ENCODE results near the gene MDM2. TPM values are rescaled to one million over a fixed set of nuclear protein-coding genes. Genes with fewer than 3 reads are reported as not detected.

The MDM2 gene
- total RNA-seq, 3 donors from 2014 or later (not counting 1 experiment from before 2014, with no cell fraction given) = 130 to 143 (median 132) TPM

DNA sequence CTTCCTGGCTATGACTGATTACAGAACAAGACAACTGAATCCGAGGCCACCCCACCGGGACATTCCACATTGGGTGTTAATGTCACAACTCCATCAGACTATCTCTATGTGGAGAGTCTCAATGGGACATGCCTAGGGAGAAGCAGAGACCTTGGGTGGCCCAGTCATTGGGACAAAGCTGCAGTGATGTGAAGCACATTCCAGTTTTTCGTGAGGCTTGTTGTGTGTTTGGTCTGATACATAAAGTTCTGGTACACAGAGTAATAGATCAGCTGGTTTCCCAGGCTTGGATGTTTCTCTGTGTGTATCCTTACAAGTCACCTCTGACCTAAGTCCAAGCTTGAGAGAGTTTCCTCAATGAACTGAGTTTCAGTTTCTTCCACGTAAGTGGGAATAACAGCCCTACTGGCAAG, 82.7 kb downstream of the MDM2 start:
- no peaks in the 10 kb centered on the region for H3K27me3 ChIP-seq (ENCODE audit: control insufficient read depth, insufficient read depth, low read length)

DNA sequence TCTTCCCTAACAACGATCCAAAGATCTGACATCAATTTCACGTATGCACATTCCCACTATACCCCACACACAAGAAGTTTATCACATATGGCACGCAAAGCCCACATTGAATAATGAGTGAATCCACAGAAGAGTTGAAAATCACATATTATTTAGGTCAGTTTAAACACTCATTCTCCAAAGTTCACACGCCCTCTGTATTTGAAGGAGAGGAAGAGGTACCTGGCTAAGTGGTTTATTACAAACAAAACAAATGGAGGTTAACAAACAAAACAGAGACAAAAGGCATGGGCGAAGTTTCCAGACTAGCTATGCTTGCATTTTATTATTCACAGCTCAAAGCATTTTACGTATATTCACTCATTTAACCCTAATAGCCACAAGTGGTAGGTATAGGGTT, 83.2 kb downstream of the MDM2 start:
- peaks cover 3% of the 10 kb centered on the region for H3K4me1 ChIP-seq (ENCODE audit: control insufficient read depth, insufficient read depth, low read length)
- TF ChIP-seq CTCF (IDR thresholded peaks at IDR 0.05) = no peak
- Mint-ChIP-seq H3K27ac (no peak overlapping the region), H3K9me3 (no peaks in the 10 kb centered on the region), H3K4me3 (no peak overlapping the region), H3K27me3 (ENCODE audit: low read depth in 2 of 2) (peaks cover 4 to 6% of the 10 kb centered on the region in 2 donors), H3K36me3 (no peaks in the 10 kb centered on the region), H3K4me1 (no peaks in the 10 kb centered on the region)
- intact Hi-C loops (cut with micrococcal nuclease) = no loop called here
- WGBS (ENCODE audit: insufficient coverage) = 89% methylated on average over 5 of the region's 6 CpGs
- H3K36me3 ChIP-seq (ENCODE audit: control insufficient read depth, insufficient read depth, low read length) = no peaks in the 10 kb centered on the region
- no peak overlapping the region for H3K27ac ChIP-seq (ENCODE audit: low read length)
- no peaks in the 10 kb centered on the region for H3K9me3 ChIP-seq (ENCODE audit: control insufficient read depth, insufficient read depth, low read length)
- ATAC-seq = no peak
- no peaks in the 10 kb centered on the region for H3K27me3 ChIP-seq (ENCODE audit: control insufficient read depth, insufficient read depth, low read length)
- DNase-seq = no peak
- no peak overlapping the region for H3K4me3 ChIP-seq (ENCODE audit: low read length)

More for the DNA sequence above, 82.7 kb downstream of the MDM2 start:
- Mint-ChIP-seq H3K9me3 (no peaks in the 10 kb centered on the region), H3K4me3 (no peak overlapping the region), H3K27me3 (ENCODE audit: low read depth in 2 of 2) (peaks cover 0 to 1% of the 10 kb centered on the region in 2 donors), H3K4me1 (no peaks in the 10 kb centered on the region), H3K36me3 (no peaks in the 10 kb centered on the region), H3K27ac (no peak overlapping the region)
- no peak overlapping the region for H3K4me3 ChIP-seq (ENCODE audit: low read length)
- intact Hi-C loops (cut with micrococcal nuclease) = no loop called here
- no peaks in the 10 kb centered on the region for H3K9me3 ChIP-seq (ENCODE audit: control insufficient read depth, insufficient read depth, low read length)
- no peaks in the 10 kb centered on the region for H3K36me3 ChIP-seq (ENCODE audit: control insufficient read depth, insufficient read depth, low read length)
- WGBS (ENCODE audit: insufficient coverage) = 95% methylated on average over 4 of the region's 4 CpGs
- no peak overlapping the region for H3K27ac ChIP-seq (ENCODE audit: low read length)
- DNase-seq (no peak), ATAC-seq (no peak)
- peaks cover 3% of the 10 kb centered on the region for H3K4me1 ChIP-seq (ENCODE audit: control insufficient read depth, insufficient read depth, low read length)
- no peak for TF ChIP-seq CTCF (IDR thresholded peaks at IDR 0.05)

DNA sequence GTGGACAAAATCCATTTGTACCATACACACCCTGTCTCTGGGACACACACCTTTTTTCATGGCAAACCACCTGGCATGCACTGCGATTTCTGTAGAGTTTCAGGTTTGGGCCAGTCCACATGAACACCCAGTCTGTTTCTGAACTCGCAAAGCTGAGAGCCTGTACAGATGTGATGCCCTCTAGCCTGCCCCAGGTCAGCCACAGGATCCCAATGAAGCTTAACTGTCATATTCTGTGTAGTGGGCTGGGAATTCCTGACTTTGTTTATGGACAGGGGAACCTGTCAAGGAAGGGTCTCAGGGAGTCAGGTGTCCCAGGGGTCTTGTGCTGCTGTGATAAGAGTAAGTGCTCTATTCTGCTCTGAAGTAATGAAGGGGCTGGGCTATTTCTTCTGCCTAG, 85.2 kb downstream of the MDM2 start:
- 95% methylated on average over 2 of the region's 2 CpGs for WGBS (ENCODE audit: insufficient coverage)

More for the DNA sequence above, 85.2 kb downstream of the MDM2 start:
- Mint-ChIP-seq H3K36me3 (no peaks in the 10 kb centered on the region), H3K4me1 (no peaks in the 10 kb centered on the region), H3K4me3 (no peak overlapping the region), H3K27ac (no peak overlapping the region), H3K27me3 (ENCODE audit: low read depth in 2 of 2) (peaks cover 10 to 12% of the 10 kb centered on the region in 2 donors), H3K9me3 (no peaks in the 10 kb centered on the region)
- intact Hi-C loops (cut with micrococcal nuclease) = no loop called here
- Histone ChIP-seq H3K4me3 (ENCODE audit: low read length) (no peak overlapping the region), H3K27ac (ENCODE audit: low read length) (no peak overlapping the region), H3K4me1 (ENCODE audit: control insufficient read depth, insufficient read depth, low read length) (peaks cover 3% of the 10 kb centered on the region), H3K36me3 (ENCODE audit: control insufficient read depth, insufficient read depth, low read length) (no peaks in the 10 kb centered on the region), H3K9me3 (ENCODE audit: control insufficient read depth, insufficient read depth, low read length) (no peaks in the 10 kb centered on the region), H3K27me3 (ENCODE audit: control insufficient read depth, insufficient read depth, low read length) (no peaks in the 10 kb centered on the region)
- DNase-seq (no peak), ATAC-seq (no peak)
- TF ChIP-seq CTCF (IDR thresholded peaks at IDR 0.05) = no peak
